Measurements from ENCODE around the gene GOLGA6L10.
A peak's percentile ranks its signal among the peaks of the same experiment; 100 is the strongest.
"Not testable (repeated sequence)": the region's sequence is repeated elsewhere in the genome, so short reads cannot be mapped to it uniquely, and the experiment has no call there.

The GOLGA6L10 gene

GRCh38 chr15:82307714-82308081, 41.6 kb downstream of the GOLGA6L10 start:
- H3K4me3 Mint-ChIP-seq, result no peak overlapping the region
- ATAC-seq (replicated peaks) (no peak), DNase-seq (no peak)
- H3K36me3 Mint-ChIP-seq (ENCODE audit: insufficient read depth), result no peaks in the 10 kb centered on the region
- H3K27me3 Mint-ChIP-seq, result peaks cover 0 to 5% of the 10 kb centered on the region in 2 donors
- H3K4me1 Mint-ChIP-seq (ENCODE audit: low read depth in 2 of 2), result peaks cover 0 to 3% of the 10 kb centered on the region in 2 donors
- H3K9me3 Mint-ChIP-seq, result peaks cover 0 to 4% of the 10 kb centered on the region in 2 donors
- H3K27ac Mint-ChIP-seq, result no peak overlapping the region

GRCh38 chr15:82306791-82307713, 42.2 kb downstream of the GOLGA6L10 start:
- H3K4me3 Mint-ChIP-seq, result no peak overlapping the region
- H3K27me3 Mint-ChIP-seq, result peaks cover 0 to 5% of the 10 kb centered on the region in 2 donors
- H3K4me1 Mint-ChIP-seq (ENCODE audit: low read depth in 2 of 2), result peaks cover 0 to 3% of the 10 kb centered on the region in 2 donors
- ATAC-seq (replicated peaks), result no peak
- no peaks in the 10 kb centered on the region for H3K36me3 Mint-ChIP-seq (ENCODE audit: insufficient read depth)
- DNase-seq, result no peak
- peaks cover 0 to 4% of the 10 kb centered on the region in 2 donors for H3K9me3 Mint-ChIP-seq
- H3K27ac Mint-ChIP-seq, result no peak overlapping the region

DNA sequence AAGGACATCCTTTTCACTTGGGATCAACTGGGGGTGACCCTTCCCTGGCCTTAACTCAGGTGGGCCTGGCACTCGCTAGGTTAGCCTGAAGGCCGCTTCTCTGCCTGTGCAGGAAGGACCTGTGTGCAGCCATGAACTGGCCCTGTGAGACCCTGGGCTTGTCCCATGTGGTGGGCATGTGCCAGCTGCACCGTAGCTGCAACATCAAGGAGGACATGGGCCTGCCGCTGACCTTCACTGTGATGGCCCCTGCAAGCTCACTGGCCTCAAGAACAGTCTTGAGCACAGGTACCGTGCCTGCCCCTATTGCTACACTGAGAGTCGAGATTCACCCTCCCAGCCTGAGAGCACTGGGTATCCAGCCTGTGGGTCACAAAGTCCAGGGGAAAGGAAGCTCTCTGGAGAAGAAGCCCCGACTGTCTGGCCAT, 43.6 kb downstream of the GOLGA6L10 start:
- peaks cover 0 to 3% of the 10 kb centered on the region in 2 donors for H3K4me1 Mint-ChIP-seq (ENCODE audit: low read depth in 2 of 2)
- H3K27ac Mint-ChIP-seq, result no peak overlapping the region
- DNase-seq, result no peak

DNA sequence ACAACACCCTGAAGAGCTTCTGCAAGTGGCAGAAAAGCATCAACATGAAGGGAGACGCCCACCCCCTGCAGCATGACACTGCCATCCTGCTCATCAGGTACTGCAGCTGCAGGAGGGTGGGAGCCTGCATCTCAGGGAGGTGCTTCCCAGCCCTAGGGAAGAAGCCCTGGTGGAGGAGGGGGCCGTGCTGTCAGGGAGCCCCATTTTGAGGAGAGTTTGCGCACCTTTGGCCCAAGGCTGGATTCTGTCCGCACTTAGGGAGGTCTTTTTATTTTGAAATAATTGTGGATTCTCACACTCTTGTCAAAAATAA, 44.5 kb downstream of the GOLGA6L10 start:
- H3K27me3 Mint-ChIP-seq, result no peaks in the 10 kb centered on the region
- H3K27ac Mint-ChIP-seq, result no peak overlapping the region
- H3K9me3 Mint-ChIP-seq, result no peaks in the 10 kb centered on the region
- H3K36me3 Mint-ChIP-seq (ENCODE audit: insufficient read depth), result no peaks in the 10 kb centered on the region
- no peak overlapping the region for H3K4me3 Mint-ChIP-seq
- ATAC-seq (replicated peaks) (no peak), DNase-seq (no peak)
- H3K4me1 Mint-ChIP-seq (ENCODE audit: low read depth in 2 of 2), result peaks cover 0 to 3% of the 10 kb centered on the region in 2 donors

More for the DNA sequence above, 43.6 kb downstream of the GOLGA6L10 start:
- no peak overlapping the region for H3K4me3 Mint-ChIP-seq
- H3K27me3 Mint-ChIP-seq, result peaks cover 0 to 4% of the 10 kb centered on the region in 2 donors
- no peaks in the 10 kb centered on the region for H3K36me3 Mint-ChIP-seq (ENCODE audit: insufficient read depth)
- peaks cover 0 to 3% of the 10 kb centered on the region in 2 donors for H3K9me3 Mint-ChIP-seq
- no peak for ATAC-seq (replicated peaks)

- H3K27ac Mint-ChIP-seq, result no peak overlapping the region
- no peak for DNase-seq
- no peaks in the 10 kb centered on the region for H3K9me3 Mint-ChIP-seq
- H3K4me1 Mint-ChIP-seq (ENCODE audit: low read depth in 2 of 2), result peaks cover 0 to 3% of the 10 kb centered on the region in 2 donors
- H3K27me3 Mint-ChIP-seq, result no peaks in the 10 kb centered on the region
- no peak for ATAC-seq (replicated peaks)
- H3K36me3 Mint-ChIP-seq (ENCODE audit: insufficient read depth), result no peaks in the 10 kb centered on the region
- H3K4me3 Mint-ChIP-seq, result no peak overlapping the region
These were observed 45.1 kb downstream of the GOLGA6L10 start for GRCh38 chr15:82303956-82304777.

GRCh38 chr15:82301296-82302016, 47.8 kb downstream of the GOLGA6L10 start:
- no peaks in the 10 kb centered on the region for H3K27me3 Mint-ChIP-seq
- ATAC-seq (replicated peaks) (no peak), DNase-seq (no peak)
- H3K4me1 Mint-ChIP-seq (ENCODE audit: low read depth in 2 of 2), result peaks cover 0 to 8% of the 10 kb centered on the region in 2 donors
- H3K27ac Mint-ChIP-seq, result peak overlapping the region in 1 of 2 donors; percentile 39
- peaks cover 7% of the 10 kb centered on the region for H3K36me3 Mint-ChIP-seq (ENCODE audit: insufficient read depth)
- no peaks in the 10 kb centered on the region for H3K9me3 Mint-ChIP-seq
- H3K4me3 Mint-ChIP-seq, result no peak overlapping the region

DNA sequence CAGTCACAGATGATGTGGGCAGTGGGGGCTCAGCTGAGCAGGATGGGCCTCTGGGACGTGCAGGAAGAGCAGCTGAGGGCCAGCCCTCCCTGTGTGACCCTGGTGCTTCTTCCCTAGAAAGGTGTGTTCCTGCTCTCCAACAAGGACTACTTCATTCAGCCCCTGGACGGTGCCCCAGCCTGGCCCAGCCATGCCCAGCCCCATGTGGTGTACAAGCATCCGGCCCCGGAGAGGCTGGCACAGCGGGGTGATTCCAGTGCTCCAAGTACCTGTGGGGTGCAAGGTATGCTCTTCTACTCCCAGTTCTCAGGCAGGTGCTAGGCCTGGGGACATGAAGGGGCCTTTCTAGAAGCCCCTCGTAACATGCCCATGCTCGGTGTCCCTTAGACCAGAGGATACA, 48.4 kb downstream of the GOLGA6L10 start:
- Mint-ChIP-seq H3K27ac (peak overlapping the region in 1 of 2 donors; percentile 39), H3K4me1 (ENCODE audit: low read depth in 2 of 2) (peaks cover 0 to 8% of the 10 kb centered on the region in 2 donors), H3K27me3 (no peaks in the 10 kb centered on the region), H3K4me3 (no peak overlapping the region), H3K9me3 (no peaks in the 10 kb centered on the region), H3K36me3 (ENCODE audit: insufficient read depth) (peaks cover 7% of the 10 kb centered on the region)
- no peak for DNase-seq
- no peak for ATAC-seq (replicated peaks)

GRCh38 chr15:82300326-82300725, 48.9 kb downstream of the GOLGA6L10 start:
- H3K27me3 Mint-ChIP-seq; H3K36me3 Mint-ChIP-seq (ENCODE audit: insufficient read depth); H3K4me3 Mint-ChIP-seq; DNase-seq; ATAC-seq (replicated peaks); H3K4me1 Mint-ChIP-seq (ENCODE audit: low read depth in 2 of 2); H3K9me3 Mint-ChIP-seq: not testable (repeated sequence)
- peak overlapping the region in 1 of 2 donors; percentile 49 for H3K27ac Mint-ChIP-seq

- not testable (repeated sequence) for ATAC-seq (replicated peaks); H3K9me3 Mint-ChIP-seq; H3K27me3 Mint-ChIP-seq; H3K4me1 Mint-ChIP-seq (ENCODE audit: low read depth in 2 of 2); H3K36me3 Mint-ChIP-seq (ENCODE audit: insufficient read depth); DNase-seq; H3K27ac Mint-ChIP-seq; H3K4me3 Mint-ChIP-seq
These were observed 49.8 kb downstream of the GOLGA6L10 start for GRCh38 chr15:82299511-82299914.

DNA sequence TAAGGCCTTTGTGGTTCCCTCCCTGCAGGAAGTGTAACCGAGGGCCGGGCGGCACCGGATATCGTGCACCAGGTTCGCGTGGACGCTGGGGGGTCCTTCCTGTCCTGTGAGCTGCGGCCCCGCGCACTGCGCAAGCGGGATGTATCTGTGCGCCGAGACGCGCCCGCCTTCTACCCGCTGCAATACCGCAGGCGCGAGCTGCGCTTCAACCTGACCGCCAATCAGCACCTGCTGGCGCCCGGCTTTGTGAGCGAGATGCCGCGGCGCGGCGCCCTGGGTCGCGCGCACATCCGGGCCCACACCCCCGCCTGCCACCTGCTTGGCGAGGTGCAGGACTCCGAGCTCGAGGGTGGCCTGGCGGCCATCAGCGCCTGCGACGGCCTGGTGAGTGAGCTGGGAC, 50.8 kb downstream of the GOLGA6L10 start:
- DNase-seq (peak; percentile 40 to 52 (median 44)), ATAC-seq (replicated peaks) (peak; percentile 92)
- Mint-ChIP-seq H3K4me3 (peak overlapping the region; percentile 29 to 51), H3K27ac (peak overlapping the region; percentile 28 to 35), H3K9me3 (no peaks in the 10 kb centered on the region), H3K36me3 (ENCODE audit: insufficient read depth) (peaks cover 7% of the 10 kb centered on the region), H3K27me3 (no peaks in the 10 kb centered on the region), H3K4me1 (ENCODE audit: low read depth in 2 of 2) (peaks cover 0 to 9% of the 10 kb centered on the region in 2 donors)

DNA sequence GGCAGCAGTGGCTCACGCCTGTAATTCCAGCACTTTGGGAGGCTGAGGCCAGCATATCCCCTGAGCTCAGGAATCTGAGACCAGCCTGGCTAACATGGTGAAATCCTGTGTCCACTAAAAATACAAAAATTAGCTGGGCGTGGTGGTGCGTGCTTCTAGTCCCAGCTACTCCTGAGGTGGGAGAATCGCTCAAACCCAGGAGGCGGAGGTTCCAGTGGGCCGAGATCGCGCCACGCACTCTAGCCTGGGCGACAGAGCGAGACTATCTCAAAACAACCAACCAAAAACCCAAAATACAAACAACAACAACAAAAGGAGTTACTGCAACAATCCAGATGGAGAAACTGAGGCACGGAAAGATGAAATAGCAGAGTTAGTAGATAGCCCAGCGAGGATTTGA, 51.2 kb downstream of the GOLGA6L10 start:
- peak overlapping the region; percentile 28 to 35 for H3K27ac Mint-ChIP-seq
- H3K4me3 Mint-ChIP-seq, result peak overlapping the region; percentile 29 to 51
- H3K4me1 Mint-ChIP-seq (ENCODE audit: low read depth in 2 of 2), result peaks cover 0 to 8% of the 10 kb centered on the region in 2 donors
- H3K27me3 Mint-ChIP-seq, result no peaks in the 10 kb centered on the region
- peaks cover 7% of the 10 kb centered on the region for H3K36me3 Mint-ChIP-seq (ENCODE audit: insufficient read depth)
- no peaks in the 10 kb centered on the region for H3K9me3 Mint-ChIP-seq
- DNase-seq, result no peak
- ATAC-seq (replicated peaks), result no peak

GRCh38 chr15:82297546-82297945, 51.7 kb downstream of the GOLGA6L10 start:
- Mint-ChIP-seq H3K9me3 (no peaks in the 10 kb centered on the region), H3K4me1 (ENCODE audit: low read depth in 2 of 2) (peaks cover 0 to 8% of the 10 kb centered on the region in 2 donors), H3K36me3 (ENCODE audit: insufficient read depth) (peaks cover 7% of the 10 kb centered on the region), H3K27ac (no peak overlapping the region), H3K27me3 (no peaks in the 10 kb centered on the region), H3K4me3 (peak overlapping the region in 1 of 2 donors; percentile 51)
- DNase-seq (no peak), ATAC-seq (replicated peaks) (no peak)

- ATAC-seq (replicated peaks), result no peak
- H3K4me1 Mint-ChIP-seq (ENCODE audit: low read depth in 2 of 2), result peaks cover 0 to 8% of the 10 kb centered on the region in 2 donors
- DNase-seq, result no peak
- H3K36me3 Mint-ChIP-seq (ENCODE audit: insufficient read depth), result peaks cover 7% of the 10 kb centered on the region
- H3K27me3 Mint-ChIP-seq, result no peaks in the 10 kb centered on the region
- no peak overlapping the region for H3K4me3 Mint-ChIP-seq
- peaks cover 0 to 2% of the 10 kb centered on the region in 2 donors for H3K9me3 Mint-ChIP-seq
- H3K27ac Mint-ChIP-seq, result no peak overlapping the region
These were observed 55.1 kb downstream of the GOLGA6L10 start for GRCh38 chr15:82294061-82294690.
